Nephron (organoid): Measurements from ENCODE around the gene SNCA.

Experiments used
- H3K27ac Mint-ChIP-seq, 3 experiments: 2 replicates each; pipeline ENCODE4 v1.8.0; 2020; ENCODE audit warnings: mixed read lengths in 3 of 3, mild to moderate bottlenecking in 2 of 3, moderate library complexity in 1 of 3
- H3K27me3 Mint-ChIP-seq: 2 replicates; pipeline ENCODE4 v1.8.0; 2021; ENCODE audit warnings: low read depth, mild to moderate bottlenecking, moderate library complexity, mixed read lengths
- H3K36me3 Mint-ChIP-seq: 2 replicates; pipeline ENCODE4 v1.8.0; 2020; ENCODE audit warnings: low read depth, mixed read lengths
- H3K4me1 Mint-ChIP-seq: 2 replicates; pipeline ENCODE4 v1.8.0; 2020; ENCODE audit warnings: mixed read lengths
- H3K4me3 Mint-ChIP-seq, 3 experiments: 2 replicates each; pipeline ENCODE4 v1.8.0; 2020; ENCODE audit warnings: mild to moderate bottlenecking in 3 of 3, mixed read lengths in 3 of 3, moderate library complexity in 2 of 3
- H3K9me3 Mint-ChIP-seq: 2 replicates; pipeline ENCODE4 v1.8.0; 2020; ENCODE audit warnings: mixed read lengths
- TF ChIP-seq, protein P1 (sequence below), 3 experiments: fragments of 200-600 bp; sonication (generic); IDR thresholded peaks; one replicate each; pipeline ENCODE4 v1.5.0; 2021; ENCODE audit warnings: antibody characterized with exemption in 3 of 3; ENCODE audit not compliant: unreplicated experiment in 3 of 3

The SNCA gene

GRCh38 chr4:89751416-89751815 is 85.5 kb downstream of the SNCA start:
- no peaks in the 10 kb centered on the region for H3K36me3 Mint-ChIP-seq
- H3K4me1 Mint-ChIP-seq, result peaks cover 27% of the 10 kb centered on the region
- peak overlapping the region; percentile 38 to 68 (median 54) for H3K27ac Mint-ChIP-seq
- no peaks in the 10 kb centered on the region for H3K27me3 Mint-ChIP-seq
- no peak overlapping the region for H3K4me3 Mint-ChIP-seq
- no peaks in the 10 kb centered on the region for H3K9me3 Mint-ChIP-seq
- TF ChIP-seq, protein P1, sequence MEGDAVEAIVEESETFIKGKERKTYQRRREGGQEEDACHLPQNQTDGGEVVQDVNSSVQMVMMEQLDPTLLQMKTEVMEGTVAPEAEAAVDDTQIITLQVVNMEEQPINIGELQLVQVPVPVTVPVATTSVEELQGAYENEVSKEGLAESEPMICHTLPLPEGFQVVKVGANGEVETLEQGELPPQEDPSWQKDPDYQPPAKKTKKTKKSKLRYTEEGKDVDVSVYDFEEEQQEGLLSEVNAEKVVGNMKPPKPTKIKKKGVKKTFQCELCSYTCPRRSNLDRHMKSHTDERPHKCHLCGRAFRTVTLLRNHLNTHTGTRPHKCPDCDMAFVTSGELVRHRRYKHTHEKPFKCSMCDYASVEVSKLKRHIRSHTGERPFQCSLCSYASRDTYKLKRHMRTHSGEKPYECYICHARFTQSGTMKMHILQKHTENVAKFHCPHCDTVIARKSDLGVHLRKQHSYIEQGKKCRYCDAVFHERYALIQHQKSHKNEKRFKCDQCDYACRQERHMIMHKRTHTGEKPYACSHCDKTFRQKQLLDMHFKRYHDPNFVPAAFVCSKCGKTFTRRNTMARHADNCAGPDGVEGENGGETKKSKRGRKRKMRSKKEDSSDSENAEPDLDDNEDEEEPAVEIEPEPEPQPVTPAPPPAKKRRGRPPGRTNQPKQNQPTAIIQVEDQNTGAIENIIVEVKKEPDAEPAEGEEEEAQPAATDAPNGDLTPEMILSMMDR (IDR thresholded peaks at IDR 0.05; ENCODE audit: unreplicated experiment in 3 of 3), result no peak

DNA sequence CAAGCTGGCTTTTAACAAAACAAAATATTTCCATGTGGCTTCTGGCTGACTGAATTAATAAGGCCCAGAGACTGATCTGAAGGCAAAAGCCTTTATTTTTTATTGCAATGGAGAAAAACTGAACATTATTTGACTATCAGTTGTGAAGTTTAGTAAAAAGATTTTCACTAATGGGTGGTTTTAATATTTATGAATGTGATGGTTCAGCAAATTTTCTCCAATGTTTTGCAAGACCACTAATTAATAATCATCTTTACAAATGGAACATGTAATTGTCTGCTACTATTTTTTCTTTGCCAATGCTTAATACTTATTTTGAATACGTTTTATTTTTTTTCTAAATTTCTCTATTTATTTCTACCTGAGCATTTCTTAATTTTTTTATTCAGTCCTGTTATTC is 90.6 kb downstream of the SNCA start:
- TF ChIP-seq, protein P1 (IDR thresholded peaks at IDR 0.05; ENCODE audit: unreplicated experiment in 3 of 3), result no peak
- H3K36me3 Mint-ChIP-seq, result peaks cover 3% of the 10 kb centered on the region
- no peaks in the 10 kb centered on the region for H3K9me3 Mint-ChIP-seq
- peaks cover 2% of the 10 kb centered on the region for H3K4me1 Mint-ChIP-seq
- no peaks in the 10 kb centered on the region for H3K27me3 Mint-ChIP-seq
- H3K27ac Mint-ChIP-seq, result peak overlapping the region in 2 of 3 experiments; percentile 14 to 82
- no peak overlapping the region for H3K4me3 Mint-ChIP-seq

- H3K4me1 Mint-ChIP-seq, result no peaks in the 10 kb centered on the region
- TF ChIP-seq, protein P1 (IDR thresholded peaks at IDR 0.05; ENCODE audit: unreplicated experiment in 3 of 3), result no peak
- peak overlapping the region in 2 of 3 experiments; percentile 14 to 82 for H3K27ac Mint-ChIP-seq
- no peaks in the 10 kb centered on the region for H3K9me3 Mint-ChIP-seq
- no peaks in the 10 kb centered on the region for H3K27me3 Mint-ChIP-seq
- H3K36me3 Mint-ChIP-seq, result peaks cover 7% of the 10 kb centered on the region
- H3K4me3 Mint-ChIP-seq, result no peak overlapping the region
Measured at GRCh38 chr4:89745708-89746107, 91.3 kb downstream of the SNCA start.

GRCh38 chr4:89744914-89745313 is 92.0 kb downstream of the SNCA start:
- Mint-ChIP-seq H3K27me3 (no peaks in the 10 kb centered on the region), H3K4me1 (no peaks in the 10 kb centered on the region), H3K4me3 (no peak overlapping the region)

DNA sequence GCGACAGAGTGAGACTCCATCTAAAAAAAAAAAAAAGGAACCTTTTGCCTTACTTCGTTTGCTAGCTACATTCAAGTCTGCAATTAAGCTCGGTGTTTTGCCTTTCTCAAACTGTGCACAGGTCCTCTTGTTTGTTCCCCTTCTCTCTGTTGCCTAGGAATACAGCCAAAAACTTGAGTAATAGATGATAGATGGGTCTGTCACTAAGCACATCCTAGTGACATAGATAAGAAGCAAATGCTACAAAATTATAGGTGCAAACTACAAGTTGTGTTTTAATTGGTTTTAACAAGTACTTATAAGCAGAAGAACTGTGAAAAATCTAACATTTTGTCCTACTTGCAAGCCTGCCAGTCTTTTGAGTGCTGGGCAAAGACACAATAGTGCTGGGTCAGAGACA is 95.2 kb downstream of the SNCA start:
- Mint-ChIP-seq H3K36me3 (peaks cover 21% of the 10 kb centered on the region), H3K27ac (no peak overlapping the region)
- TF ChIP-seq, protein P1 (IDR thresholded peaks at IDR 0.05; ENCODE audit: unreplicated experiment in 3 of 3), result no peak

More at GRCh38 chr4:89744914-89745313, 92.0 kb downstream of the SNCA start:
- Mint-ChIP-seq H3K9me3 (peaks cover 3% of the 10 kb centered on the region), H3K36me3 (peaks cover 9% of the 10 kb centered on the region), H3K27ac (no peak overlapping the region)
- TF ChIP-seq, protein P1 (IDR thresholded peaks at IDR 0.05; ENCODE audit: unreplicated experiment in 3 of 3), result no peak

DNA sequence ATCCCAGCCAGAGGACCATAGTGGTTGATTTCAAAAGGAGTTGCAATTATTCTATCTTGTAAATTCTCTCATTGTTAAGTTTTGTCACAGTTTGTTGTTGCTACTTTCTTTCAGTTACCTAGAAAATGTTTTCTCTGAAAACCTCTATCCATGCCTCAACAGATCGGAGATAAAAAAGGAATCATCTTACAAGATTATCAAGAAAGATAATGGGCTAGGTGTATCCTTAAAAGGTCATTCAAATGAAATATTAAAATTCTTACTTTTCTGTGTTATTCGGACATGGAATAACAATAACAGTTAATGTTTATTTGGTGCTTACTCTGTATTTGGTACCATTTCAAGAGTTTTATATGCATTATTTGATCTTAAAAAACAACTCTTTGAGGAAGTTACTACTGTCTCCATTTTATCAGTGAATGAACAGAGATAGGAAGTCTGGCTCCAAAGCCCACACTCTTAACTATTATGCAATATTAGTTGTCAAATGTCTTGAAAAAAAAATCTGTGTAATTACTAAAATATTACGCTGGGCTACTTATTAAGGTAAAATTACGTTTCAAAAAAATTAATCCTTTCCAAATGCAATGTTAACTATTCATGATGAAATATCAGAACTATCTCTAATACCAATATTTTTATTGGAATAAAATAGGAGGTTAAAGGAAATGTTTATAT is 97.5 kb downstream of the SNCA start:
- TF ChIP-seq, protein P1 (IDR thresholded peaks at IDR 0.05; ENCODE audit: unreplicated experiment in 3 of 3), result no peak
- no peaks in the 10 kb centered on the region for H3K27me3 Mint-ChIP-seq
- no peak overlapping the region for H3K4me3 Mint-ChIP-seq
- peaks cover 8% of the 10 kb centered on the region for H3K9me3 Mint-ChIP-seq
- H3K4me1 Mint-ChIP-seq, result peaks cover 4% of the 10 kb centered on the region
- no peak overlapping the region for H3K27ac Mint-ChIP-seq
- peaks cover 28% of the 10 kb centered on the region for H3K36me3 Mint-ChIP-seq

More for the DNA sequence above, 95.2 kb downstream of the SNCA start:
- Mint-ChIP-seq H3K27me3 (no peaks in the 10 kb centered on the region), H3K4me1 (peaks cover 4% of the 10 kb centered on the region), H3K9me3 (peaks cover 8% of the 10 kb centered on the region), H3K4me3 (no peak overlapping the region)
